ENCODE results near the gene CTDSP2.
"Not testable (repeated sequence)": the region's sequence is repeated elsewhere in the genome, so short reads cannot be mapped to it uniquely, and the experiment has no call there.

Gene CTDSP2

DNA sequence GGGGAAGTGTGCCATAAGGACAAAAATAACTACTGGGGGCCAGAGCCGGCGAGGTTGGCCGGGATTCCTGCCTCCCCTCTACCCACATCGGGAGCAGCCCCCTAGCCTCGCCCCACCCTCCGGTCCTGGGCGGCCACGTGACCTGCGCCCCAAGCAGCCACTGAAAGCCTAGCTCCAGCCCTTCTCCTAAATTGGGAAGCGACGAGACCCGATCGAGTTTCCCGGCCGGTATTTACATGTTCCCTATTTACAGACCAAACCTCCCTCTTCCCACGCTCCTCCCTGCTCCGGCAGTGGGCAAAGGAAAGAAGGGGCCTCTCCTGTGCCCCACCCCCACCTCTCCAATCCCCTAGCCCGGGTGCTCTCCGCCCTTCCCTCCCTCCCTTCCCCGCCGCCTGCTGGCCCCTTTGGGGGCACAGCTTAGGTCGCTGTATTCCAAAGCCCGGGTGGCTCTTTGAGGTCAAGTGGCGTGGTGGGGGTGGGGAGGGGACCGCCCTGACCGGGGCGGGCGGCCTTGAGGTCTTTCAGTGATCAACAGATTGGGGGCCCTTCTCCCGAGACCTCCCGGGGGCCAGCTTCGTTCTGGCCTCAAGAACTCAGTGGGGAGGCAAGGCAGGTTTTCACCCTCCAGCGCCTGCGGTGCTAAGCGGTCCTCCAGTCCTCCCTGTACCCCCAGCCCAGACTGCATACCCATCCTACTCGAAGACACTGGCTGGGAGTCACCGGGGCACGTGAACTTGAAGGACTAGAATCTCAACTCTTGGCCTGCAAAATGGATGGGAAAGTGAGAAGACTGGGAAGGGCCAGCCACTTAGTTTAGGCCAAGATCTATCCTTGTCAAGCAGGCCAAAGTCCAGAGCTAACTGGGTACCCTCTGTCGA lies 6.3 kb upstream of the CTDSP2 start:
- TF ChIP-seq, protein P1, sequence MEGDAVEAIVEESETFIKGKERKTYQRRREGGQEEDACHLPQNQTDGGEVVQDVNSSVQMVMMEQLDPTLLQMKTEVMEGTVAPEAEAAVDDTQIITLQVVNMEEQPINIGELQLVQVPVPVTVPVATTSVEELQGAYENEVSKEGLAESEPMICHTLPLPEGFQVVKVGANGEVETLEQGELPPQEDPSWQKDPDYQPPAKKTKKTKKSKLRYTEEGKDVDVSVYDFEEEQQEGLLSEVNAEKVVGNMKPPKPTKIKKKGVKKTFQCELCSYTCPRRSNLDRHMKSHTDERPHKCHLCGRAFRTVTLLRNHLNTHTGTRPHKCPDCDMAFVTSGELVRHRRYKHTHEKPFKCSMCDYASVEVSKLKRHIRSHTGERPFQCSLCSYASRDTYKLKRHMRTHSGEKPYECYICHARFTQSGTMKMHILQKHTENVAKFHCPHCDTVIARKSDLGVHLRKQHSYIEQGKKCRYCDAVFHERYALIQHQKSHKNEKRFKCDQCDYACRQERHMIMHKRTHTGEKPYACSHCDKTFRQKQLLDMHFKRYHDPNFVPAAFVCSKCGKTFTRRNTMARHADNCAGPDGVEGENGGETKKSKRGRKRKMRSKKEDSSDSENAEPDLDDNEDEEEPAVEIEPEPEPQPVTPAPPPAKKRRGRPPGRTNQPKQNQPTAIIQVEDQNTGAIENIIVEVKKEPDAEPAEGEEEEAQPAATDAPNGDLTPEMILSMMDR (IDR thresholded peaks at IDR 0.05; ENCODE audit: insufficient read depth, low read depth, low read length, missing control alignments) = no peak
- no peak for DNase-seq (ENCODE audit: low read depth)
- no peak overlapping the region for H3K4me3 ChIP-seq (ENCODE audit: low read depth, low read length)

DNA sequence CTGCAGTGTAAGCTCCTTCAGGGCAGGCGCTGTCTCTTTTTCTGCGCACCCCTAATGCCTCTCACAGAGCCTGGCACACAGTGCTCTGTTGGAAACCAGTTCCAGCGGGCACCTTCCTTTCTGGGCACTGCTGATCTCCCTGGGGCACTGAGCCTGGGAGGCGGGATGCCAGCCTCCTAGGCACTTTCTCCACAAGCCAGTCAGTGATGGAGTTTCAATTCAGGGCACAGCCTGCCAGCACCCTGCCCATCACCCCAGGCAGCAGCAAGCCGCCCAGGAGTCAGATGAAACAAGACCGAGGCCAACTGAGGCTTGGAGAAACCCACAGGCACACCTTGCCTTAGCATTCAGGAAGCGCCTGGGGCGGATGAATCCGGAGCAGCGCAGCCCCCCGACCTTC lies 5.7 kb upstream of the CTDSP2 start:
- DNase-seq (ENCODE audit: low read depth) = no peak
- TF ChIP-seq, protein P1 (IDR thresholded peaks at IDR 0.05; ENCODE audit: insufficient read depth, low read depth, low read length, missing control alignments) = no peak
- no peak overlapping the region for H3K4me3 ChIP-seq (ENCODE audit: low read depth, low read length)

DNA sequence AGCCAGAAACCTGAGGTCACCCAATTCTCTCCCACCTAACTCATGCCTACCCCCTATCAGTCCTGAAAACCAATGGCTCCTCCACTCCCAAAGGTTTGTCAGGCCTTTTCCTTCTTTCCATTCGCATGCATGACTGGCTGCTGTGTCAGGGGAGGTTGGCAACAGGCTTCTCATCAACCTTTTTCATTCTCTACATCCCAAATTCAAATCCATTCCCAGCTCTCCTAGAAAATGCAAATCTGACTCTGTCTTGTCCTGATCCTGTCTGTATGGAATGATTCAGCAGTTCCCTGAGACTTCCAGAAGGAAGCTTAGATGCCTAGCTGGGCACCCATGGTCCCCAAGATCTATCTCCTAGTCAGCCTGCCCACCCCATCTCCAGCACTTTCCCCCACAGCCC lies 5.0 kb upstream of the CTDSP2 start:
- TF ChIP-seq, protein P1 (IDR thresholded peaks at IDR 0.05; ENCODE audit: insufficient read depth, low read depth, low read length, missing control alignments) = no peak
- no peak overlapping the region for H3K4me3 ChIP-seq (ENCODE audit: low read depth, low read length)

DNA sequence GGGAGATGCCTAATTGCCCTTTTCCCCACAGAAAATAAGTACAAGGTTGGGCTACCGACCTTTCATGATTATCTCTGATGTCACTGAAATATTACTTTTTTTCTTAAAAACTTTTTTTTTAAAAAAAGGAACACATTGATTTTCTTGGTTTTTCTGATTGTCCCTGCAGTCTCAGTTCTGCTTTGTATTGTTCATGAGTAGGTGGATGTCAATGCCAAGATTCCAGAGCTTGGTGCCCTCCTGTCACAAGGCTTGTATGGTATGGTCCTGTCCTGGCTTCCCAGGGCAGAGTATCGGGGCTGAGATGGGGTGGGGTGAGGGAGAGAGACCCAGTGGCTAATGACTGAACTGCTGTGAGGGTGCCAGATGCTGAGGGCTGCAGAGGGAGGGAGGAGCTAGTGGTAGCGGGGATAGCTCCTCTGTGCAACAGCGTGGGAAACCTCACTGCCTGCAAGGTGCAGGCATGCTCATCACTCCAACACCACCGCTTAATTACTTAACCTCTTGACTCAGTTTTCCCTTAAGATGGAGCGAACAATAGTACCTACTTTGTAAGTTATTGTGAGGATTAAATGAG lies 4.4 kb upstream of the CTDSP2 start:
- TF ChIP-seq, protein P1 (IDR thresholded peaks at IDR 0.05; ENCODE audit: insufficient read depth, low read depth, low read length, missing control alignments) = no peak

More for the DNA sequence above, 5.0 kb upstream of the CTDSP2 start:
- DNase-seq (ENCODE audit: low read depth) = no peak

DNA sequence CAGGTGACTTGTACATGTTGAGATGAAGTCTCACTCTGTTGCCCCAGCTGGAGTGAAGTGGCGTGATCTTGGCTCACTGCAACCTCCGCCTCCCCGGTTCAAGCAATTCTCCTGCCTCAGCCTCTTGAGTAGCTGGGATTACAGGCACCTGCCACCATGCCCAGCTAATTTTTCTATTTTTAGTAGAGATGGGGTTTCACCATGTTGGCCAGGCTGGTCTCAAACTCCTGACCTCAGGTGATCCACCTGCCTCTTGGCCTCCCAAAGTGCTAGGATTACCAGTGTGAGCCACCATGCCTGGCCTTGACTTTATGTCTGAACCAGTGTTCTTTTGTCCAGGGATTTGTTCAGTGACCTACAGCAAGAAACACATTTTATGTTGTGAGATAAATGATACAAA lies 2.9 kb upstream of the CTDSP2 start:
- H3K4me3 ChIP-seq (ENCODE audit: low read depth, low read length); DNase-seq (ENCODE audit: low read depth): not testable (repeated sequence)

More for the DNA sequence above, 4.4 kb upstream of the CTDSP2 start:
- DNase-seq (ENCODE audit: low read depth) = peak; percentile 36
- no peak overlapping the region for H3K4me3 ChIP-seq (ENCODE audit: low read depth, low read length)

DNA sequence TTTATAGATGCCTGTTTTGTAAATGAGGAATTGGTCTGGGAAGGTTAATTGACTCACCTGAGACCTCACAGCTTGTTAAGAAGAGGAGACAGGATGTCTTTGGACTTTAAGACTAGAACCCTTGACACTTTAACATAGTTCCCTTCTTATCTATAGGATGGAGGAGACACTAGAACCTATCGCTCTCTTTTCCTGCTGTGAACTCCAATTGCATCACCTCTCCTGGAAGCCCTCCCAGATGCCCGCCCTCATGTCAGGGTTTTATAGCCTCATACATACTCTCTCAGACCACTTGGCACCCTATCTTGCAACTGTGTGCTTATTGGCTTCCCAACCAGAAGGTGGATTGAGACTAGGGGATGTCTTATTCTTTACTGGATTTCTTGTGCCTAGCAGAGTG lies 2.5 kb upstream of the CTDSP2 start:
- H3K4me3 ChIP-seq (ENCODE audit: low read depth, low read length) = no peak overlapping the region
- TF ChIP-seq, protein P1 (IDR thresholded peaks at IDR 0.05; ENCODE audit: insufficient read depth, low read depth, low read length, missing control alignments) = no peak

DNA sequence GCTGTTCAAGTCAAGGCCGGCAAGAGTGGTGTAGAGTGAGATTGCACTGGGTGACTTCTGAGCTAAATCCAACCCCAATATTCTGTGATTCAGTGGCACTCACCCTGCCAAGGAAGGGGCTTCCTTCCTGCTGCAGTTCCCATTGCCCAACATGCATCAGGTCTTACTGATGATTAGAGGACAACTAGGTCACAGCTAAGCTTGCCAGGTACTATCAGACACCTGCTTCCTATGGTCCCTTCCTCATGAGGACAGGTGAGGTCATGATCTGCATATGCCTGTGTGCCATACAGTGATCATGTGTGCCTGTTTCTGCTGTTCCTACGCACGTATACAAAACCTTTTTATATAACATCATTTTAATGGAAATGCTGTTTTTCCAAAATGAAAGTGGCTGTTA lies 1.7 kb upstream of the CTDSP2 start:
- DNase-seq (ENCODE audit: low read depth) = no peak
- TF ChIP-seq, protein P1 (IDR thresholded peaks at IDR 0.05; ENCODE audit: insufficient read depth, low read depth, low read length, missing control alignments) = no peak

More for the DNA sequence above, 2.5 kb upstream of the CTDSP2 start:
- DNase-seq (ENCODE audit: low read depth) = no peak

More for the DNA sequence above, 1.7 kb upstream of the CTDSP2 start:
- no peak overlapping the region for H3K4me3 ChIP-seq (ENCODE audit: low read depth, low read length)
